HG03139 (cell line): ENCODE measurements around the gene UTS2R.

Experiments
- ATAC-seq: cut with Tn5 transposase; IDR thresholded peaks from one replicate; pipeline ENCODE4 v1.9.1; 2021; ENCODE audit not compliant: unreplicated experiment

Gene UTS2R

DNA sequence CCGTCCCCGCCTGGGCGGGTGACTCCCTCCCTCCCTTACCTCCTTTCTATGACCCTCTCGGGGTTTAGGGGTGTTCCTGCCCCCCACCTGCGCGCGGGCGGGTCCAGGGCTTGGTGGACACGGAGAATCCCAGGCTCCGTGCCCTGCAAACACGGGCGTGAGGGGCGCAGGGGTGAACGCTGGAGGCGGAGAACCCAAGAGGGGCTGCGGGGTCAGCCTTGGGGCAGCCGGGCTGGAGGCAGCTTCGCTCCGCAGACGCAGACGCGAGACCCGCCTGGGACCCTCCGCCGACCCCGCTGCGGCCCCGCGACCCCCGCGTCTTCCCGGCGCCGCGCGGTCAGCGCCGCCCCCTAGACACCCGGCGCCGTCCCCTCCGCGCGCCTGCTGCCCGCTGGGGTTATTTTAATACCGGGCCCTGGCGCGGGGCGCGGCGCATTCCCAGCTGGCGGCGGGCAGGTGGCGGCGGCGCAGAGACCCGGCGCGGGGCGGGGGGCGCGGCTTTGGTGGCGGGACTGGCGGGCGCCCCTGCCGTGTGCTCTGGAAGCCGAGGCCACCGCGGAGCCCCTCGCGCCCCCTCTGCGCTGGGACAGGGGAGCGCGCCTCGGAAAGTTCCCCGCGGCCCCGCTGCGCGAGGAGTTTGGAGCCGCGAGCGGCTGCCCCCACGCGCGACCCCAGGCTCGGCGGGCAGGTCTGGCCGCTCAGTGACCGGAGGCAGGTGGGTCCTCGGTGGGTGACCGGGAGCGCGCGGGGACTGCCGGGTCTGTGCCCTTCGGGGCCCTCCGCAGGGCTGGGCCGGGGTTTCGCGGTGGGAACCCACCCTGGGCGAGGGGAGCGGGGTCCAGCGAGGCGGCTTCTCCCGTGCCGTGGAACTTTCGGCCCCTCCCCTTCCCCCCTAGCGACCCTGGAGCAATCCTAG is at the start of gene UTS2R:
UTS2R (plus strand) TSS at position 433 of the 916 bp plus-strand sequence. CDS start 2,560 bp downstream, outside the sequence.
- no peak for ATAC-seq

DNA sequence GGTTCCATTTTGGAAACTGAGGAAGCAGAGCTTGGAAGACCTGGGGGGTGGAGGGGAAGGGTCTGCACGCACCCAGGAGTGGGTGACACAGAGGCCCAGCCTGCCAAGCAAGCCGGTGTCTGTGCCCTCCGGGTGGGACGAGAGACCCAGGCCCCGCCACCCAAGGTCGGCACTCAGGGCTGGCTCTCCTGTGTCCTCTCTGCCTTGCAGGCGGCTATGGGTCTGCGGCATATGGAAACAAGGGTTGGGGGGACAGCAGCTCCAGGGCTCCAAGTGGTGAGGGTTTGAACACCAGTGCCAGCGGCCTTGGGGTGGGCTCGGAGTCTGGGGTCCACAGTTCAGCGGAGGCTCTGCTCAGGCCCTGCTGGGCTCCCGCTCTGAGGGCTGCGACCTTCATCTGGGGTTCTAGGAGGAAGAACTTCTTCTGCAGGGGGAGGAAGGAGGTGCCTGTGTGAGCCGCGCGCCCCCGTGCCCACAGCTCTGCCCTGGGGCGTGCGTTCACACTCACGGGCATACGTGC is 49.6 kb upstream of the UTS2R start:
- ATAC-seq: no peak

DNA sequence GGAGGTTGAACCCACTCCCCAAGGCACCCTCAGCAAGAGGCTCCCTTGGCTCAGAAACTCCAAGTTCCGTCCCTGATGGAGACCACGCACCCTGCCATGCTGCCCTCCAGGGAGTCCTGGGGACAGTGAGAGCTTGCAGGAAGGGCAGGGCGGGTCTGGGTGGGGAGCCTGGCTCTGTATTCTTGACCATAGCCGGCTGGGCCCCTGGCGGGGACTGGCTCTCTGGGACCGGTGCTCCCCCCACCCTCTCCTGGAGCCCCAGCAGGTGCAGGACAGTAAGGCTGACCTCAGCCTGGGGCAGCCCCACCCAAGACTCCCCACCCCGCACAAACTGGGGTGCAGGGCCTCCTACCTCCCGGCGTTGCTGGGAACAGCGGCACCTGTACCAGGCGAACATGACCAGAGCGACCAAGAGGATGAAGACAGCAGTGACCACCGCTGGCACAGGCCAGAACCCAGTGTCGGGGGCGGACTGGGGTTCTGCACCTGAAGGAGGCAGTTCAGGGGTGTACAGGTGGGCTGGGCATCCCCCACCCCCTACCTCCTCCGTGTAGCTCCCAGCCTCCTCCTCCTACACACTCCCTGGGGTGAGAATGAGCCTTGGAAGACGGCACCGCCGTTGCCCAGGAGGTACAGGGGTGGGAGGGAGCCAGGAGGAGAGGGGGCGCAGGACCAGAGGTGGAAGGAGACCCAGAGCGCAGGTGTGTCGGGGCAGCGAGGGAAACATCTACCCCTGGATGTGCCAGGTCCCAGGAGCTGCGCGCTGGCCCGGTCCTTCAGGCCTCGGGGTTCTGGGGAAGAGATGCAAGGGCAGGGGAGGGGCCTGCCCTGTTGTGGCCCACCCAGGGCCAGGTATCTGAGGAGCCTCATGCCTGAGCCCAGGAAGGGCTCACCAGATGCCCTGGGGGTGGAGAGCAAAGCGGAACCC is 48.8 kb upstream of the UTS2R start:
- ATAC-seq: no peak

DNA sequence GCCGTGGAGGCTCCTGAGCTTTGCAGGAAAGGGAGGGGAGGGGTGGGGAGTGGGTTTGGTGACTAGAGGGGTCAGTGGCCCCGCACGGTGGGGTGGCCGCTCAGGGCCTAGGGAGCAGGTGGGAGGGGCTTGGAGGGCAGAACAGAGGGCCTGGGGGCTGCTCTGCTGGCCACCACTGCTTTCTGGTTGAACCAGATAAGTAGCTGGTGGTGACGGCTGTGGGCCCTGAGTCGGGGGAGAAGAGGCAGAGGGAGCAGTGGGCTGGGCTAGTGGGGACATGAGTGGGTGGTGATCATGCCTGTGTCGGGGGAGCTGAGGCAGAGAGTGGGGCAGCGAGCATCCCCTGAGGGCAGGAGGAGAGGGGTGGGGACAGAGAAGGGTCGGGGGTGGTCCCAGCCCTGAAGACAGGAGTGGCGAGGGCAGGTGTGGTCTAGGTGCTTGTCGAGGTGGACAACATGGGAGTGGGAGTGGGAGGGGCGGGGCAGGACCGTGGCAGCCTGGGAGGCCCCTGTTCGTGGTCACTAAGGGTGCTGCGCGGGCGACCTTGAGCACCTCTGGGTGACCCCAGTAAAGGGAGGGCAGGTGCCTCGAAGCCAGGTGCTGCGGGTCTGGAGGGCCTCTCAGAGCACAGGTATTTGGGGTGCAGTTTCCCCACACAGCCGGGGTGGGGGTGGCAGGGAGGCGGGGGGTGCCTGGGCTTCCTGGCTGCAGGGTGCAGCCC is 47.9 kb upstream of the UTS2R start:
- no peak for ATAC-seq

DNA sequence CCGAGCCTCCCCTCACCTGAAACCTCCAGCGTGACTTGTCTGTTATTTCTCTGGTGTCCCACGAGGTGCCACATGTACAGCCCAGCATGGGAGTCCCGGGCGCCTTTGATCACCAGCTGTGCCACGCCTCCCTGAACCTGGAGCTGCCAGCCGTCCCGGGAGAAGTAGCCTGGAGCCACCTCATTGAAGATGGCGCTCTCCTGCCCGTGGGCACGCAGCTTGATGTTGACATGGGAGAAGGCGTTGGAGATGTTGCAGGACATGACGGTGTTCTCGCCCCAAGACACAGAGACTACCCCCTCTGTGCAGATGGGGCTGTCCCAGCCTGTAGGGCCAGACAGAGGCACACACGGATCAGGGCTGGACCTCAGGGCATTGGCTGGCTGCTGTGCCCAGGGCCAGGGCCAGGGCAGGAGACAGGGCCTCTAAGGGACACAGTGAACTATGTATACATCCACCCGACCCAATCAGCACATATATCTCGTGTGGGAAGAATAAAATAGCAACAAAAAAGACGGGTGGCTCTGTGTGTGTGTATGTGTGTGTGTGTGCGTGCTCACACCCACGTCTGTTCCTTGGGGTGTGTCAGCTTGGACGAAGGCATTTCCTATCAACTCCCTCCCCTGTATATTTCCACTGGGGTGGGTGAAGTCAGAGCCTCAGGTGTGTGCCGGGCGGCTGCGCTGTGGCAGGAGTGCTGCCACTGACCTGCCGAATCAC is 46.8 kb upstream of the UTS2R start:
- ATAC-seq: no peak

DNA sequence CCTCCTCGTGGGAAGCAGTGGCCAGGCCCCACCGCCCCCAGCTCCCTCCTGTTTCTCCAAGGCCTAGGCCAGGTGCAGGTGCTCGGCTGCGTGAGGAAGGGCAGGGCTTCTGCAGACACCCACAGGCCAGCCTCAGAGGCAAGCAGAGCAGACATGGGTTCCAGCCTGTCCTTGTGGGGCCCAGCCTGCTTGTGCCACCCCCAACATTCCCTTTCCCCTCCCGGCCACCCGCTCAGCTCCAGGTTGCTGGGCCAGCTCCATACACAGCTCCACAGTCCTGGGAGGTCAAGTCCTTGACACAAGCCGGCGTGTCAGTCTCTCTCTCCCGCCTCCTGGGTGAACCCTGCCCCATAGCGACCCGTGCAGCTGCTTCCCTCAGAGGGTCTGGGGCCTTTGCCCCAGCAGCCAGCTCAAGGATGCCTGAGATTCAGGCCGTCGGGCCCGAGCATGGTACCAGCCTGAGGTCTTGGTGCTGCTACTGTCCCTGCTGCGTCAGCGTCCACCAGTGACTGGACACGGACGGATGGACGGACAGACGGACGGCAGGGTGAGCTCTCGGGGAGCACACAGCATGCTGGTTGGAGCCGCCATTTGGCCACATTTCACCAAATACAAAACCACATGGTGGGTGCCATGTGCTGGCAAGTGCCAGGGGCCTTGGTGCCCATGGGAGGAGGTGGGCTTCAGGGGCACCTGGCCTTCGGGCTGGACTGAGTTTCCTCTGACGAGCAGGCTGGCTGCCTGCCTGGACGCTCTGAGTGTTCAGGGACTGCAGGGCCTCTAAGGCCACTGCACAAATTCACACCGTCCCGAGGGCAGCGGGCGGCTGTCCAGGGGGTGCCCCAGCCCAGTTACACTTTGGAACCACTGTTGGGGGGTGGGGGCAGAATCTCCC is 46.0 kb upstream of the UTS2R start:
- no peak for ATAC-seq

DNA sequence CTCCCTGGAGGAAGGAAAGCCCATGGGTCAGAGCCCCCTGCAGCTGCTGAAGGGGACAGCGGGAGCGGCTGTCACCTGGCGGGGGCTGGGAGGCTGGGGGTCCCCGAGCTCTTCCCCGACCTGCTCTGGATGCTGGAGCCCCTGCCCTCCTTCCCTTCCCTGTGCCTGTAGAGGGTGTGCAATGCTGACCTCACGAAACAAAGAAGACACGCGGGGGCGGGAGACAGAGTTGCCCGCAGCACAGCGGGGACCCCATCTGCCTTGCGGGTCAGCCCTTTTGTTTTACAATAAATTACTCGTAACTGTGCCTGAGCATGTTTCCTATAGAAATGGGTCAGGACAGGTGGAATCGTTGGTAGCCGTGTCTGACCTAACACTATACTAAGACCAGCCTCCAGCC is 44.3 kb upstream of the UTS2R start:
- ATAC-seq: no peak

DNA sequence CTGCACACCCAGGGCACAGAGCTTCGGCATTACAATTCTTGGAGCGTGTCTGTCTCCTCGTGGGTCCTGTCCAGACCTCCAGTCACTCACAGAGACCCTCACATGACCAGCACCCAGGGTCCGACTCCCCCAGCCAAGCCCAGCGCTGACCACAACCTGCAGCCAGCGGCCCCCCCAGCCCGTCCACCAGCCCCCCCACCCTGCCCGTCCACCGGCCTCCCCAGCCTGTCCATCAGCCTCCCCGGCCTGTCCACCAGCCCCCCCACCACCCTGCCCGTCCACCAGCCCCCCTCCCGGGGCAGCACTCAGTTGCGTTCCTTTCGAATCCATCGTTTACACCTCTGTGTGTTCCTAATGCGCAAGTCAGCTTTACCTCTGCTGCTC is 43.8 kb upstream of the UTS2R start:
- ATAC-seq: no peak

DNA sequence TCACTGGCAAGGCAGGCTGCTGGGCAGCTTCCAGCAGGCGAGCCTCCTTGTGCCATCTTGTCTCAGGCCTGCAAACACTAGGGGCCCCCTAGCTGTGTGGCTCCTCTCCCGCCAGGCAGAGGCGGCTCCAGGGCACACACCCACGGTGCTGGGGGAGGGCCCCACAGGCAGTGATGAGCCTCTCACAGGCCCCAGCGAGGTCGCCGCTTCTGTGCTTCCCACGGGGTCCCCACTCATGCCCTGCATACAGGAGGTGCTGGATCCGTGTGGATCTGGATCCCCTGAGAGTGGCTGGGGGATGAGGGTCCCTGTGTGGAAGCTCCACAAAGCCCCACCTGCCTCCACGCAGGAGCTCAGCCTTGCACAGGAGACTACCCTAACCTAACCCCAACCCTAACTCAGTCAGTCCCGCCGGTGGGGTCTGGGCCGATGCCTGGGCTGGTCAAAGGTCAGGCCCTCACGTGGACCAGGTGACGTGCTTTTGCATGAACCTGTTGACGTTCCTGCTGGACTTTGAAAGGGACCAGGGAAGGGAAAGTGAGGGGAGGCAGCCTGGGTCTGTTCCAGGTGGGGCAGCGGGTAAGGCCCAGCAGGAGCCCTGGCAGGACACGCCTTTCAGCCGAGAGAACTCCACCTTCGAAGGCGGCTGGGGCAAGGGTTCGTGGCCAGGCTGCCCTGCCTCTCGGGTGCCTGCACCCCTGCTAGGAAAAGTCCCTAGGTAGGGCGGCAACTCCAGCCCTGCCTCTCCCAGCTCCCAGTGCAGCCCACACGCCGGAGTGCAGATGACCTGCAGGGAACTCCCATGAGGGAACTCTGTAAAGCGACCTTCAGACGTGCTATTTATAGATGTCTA is 43.2 kb upstream of the UTS2R start:
- no peak for ATAC-seq

DNA sequence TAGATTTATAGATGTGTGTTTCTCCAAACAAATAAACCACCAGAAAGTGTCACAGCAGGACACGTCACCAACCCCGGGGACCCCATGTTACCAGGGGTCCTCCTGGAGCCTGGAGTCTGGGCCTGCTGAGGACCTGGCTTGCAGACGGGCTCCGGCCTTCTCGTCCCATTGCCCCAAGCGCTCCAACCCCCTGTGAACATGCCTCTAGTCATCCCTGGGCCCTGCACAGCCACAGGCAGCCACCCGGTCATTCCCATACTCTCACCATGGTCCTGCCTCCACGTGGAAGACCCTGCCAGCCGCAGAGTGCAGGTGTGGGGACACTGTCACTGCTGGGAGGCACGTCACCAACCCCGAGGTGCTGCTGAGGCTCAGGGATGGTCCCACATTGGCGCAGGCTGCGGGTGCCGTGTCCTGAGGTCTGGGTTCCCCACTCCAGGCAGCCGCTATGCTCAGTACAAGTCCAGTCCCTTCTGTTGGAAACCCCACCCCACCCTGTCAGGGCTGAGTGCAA is 42.5 kb upstream of the UTS2R start:
- no peak for ATAC-seq

DNA sequence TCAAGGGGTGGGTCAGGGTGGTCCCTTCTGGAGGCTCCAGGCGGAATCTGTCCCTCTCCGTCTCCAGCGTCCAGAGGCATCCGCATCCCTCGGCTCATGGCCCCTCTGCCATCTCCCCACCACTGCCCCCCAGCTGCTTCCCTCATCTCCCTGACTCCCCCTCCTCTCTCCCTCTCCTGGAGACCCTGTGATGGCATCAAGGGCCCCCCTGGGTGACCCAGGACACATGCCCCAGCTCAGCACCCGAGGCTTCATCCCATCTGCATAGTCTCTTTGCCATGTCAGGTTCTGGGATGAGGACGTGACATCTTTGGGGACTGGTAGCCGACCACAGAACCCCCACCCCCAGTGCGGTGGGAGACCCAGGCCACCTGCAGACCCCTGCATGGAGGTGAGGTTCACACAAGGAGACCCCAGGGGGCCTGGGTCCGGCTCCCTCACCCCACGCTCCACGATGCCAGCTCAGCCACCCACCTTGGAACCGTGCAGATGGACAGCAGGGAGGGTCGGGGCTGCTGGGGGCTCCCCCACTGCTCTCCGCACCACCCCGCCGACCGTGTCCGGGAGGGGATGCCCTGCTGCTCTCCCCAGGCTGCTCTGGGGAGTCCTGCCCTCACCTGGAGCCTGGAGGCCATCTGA is 41.8 kb upstream of the UTS2R start:
- no peak for ATAC-seq

DNA sequence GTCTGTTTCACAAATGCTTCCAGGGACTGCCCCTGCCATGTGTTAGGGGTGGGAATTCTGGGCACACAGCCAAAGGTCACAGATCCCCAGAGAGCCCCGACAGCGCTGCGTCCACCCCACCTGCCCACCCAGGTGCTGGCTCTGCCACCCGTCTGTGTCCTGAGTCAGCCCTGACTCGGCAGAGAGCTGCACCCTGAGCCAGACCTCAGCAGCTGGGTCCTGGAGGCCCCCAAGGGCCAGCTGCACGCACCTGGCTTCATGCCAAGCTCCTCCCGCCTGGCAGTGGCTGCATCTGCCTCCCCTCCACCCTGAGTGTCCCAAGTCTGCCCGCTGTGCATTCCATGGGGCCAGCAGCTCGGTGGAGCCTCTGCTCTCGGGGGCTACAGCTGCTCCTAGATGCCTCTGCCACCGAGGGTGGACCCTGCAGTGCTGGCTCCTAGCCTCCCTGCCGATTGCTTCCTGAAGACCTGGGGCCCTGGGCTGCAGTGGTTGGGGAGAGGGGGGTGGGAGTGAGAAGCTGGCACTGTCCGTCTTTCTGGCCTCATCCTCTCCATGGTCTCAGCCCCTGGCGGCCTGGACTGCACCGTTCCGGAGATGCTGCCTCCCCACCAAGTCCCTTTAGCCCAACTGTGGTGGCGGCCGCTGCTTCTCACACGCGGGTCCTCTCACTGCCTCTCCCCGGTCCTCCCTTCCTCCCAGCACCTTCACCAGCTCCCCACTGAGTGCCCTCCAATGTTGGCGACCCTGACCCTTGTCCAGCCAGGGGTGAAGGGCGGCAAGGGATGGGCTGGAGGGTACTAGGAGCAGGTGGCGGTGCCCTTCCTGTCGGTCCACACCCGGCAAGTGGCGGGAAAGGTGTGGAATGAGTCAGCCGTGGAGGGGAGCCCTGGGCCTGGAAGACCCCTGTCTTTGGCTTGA is 41.0 kb upstream of the UTS2R start:
- no peak for ATAC-seq

DNA sequence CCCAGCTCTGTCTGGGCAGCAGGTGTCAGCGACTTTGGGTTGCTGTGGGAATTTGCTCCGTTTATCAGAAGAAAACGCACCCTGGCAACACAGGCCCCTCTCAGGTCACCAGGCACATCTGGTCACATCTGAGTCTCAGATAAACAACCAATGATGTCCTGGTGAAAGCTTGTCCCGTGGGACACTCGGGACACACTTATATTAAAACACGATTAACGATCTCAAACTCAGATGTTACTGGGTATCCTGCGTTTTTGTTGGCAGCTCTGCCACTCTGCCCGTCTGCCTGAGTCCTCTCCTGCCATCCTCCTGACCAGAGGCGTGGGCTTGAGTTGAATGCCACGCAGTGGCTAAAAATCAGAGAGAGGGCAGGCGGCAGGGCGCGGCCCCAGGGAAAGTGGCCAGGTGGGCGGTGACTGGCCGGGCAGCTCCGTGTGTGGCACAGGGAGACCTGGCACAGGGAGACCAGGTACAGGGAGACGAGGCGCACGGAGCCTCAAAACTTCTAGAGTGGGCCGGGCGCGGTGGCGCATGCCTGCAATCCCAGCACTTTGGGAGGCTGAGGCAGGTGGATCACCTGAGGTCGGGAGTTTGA is 40.1 kb upstream of the UTS2R start:
- ATAC-seq: no peak

DNA sequence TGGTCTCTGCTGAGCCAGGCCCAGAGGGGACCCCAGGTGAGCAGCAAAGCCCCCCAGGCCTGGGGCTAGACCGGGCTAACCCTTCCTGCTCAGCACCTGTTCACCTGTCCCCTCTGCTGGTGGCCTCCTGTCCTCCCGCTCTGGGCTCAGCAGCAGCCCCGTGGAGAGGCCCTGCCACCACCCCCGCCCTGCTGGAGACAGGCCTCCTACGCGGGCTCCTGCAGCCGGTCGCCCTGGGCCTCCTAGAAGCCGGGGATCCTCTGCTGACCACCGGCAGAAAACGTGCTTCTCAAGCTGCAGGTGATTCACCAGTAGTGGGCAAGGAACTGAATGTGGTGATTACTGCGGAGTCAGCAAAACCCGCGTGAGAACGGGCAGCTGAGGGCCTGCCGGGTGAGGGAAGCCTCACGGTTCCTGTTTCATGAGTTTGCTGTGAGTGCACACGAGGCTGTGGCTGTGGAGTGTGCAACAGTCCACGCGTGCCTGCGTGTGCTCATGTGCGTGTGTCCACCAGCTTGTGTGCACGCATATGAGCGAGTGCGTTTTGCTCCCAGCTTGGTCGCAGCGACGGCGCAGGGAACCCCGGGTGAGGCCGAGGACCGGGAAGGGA is 38.8 kb upstream of the UTS2R start:
- ATAC-seq: no peak

DNA sequence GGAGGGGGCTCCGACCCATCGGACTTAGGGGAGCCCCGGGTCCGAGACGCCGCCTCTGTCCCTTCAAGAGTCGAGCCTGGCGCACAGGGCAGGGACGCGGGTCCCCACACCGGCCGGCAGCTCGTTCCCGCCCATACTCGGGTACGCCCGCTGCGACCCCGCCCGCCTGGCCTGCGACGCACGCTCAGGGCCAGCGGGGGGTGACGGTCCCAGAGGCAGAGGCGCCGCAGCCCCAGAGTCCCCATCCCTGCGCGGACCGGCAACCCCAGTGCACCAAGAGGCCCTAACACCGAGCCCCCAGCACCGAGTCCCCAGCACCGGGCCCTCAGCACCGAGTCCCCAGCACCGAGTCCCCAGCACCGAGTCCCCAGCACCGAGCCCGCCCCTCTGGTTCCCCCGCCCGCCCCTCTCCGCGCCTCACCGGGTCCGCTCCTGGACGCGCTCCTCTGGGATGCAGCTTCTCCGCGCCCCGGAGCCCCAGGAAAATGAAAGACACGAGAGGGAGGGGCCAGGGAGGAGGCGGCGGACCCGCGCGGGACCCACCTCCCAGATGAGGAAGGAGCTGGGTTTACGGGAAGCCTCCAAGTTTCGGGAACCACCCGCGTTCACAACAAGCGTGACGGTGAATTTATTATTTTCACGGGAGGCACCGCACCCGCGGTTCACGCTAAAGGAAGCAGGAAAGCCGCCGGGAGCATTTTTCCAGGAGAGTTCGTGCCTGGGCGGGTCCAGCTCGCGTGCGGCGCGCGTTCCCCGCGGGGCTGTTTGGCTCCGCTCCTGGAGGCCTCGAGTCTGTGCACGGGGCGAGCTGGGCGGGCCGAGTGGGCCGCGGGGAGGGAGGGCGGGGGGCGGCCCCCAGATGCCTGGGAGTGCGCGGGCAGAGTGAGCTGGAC is 38.0 kb upstream of the UTS2R start, which contains the start of gene SECTM1:
SECTM1 (minus strand) TSS at position 488 of the 893 bp plus-strand sequence. CDS start 6,526 bp downstream, outside the sequence.
- no peak for ATAC-seq
